Keratinocyte (primary cell): ENCODE data around the gene HPSE2. TPM values are rescaled to one million over a fixed set of nuclear protein-coding genes. Genes with fewer than 3 reads are reported as not detected.

Source experiments
- DNase-seq: peaks from one replicate; pipeline ENCODE4 v3.0.0-alpha.2; 2011; ENCODE audit warnings: low read depth, missing footprints, low spot score
- FAIRE-seq: peaks from 2 replicates; lab custom pipeline; 2011; peaks lifted over from hg19 to GRCh38; lab: Jason Lieb, UNC
- H2AFZ ChIP-seq: 2 replicates; pipeline ENCODE4 v1.6.0; 2012; ENCODE audit warnings: low read length, control low read depth, inconsistent platforms; ENCODE audit not compliant: control insufficient read depth
- H3K27ac ChIP-seq: 2 replicates; pipeline ENCODE4 v1.5.1; 2011; ENCODE audit warnings: low read length; ENCODE audit not compliant: control insufficient read depth, insufficient read depth
- H3K27me3 ChIP-seq: 3 replicates; pipeline ENCODE4 v1.6.0; 2011; ENCODE audit warnings: low read length; ENCODE audit not compliant: control insufficient read depth, insufficient read depth; ENCODE audit errors: extremely low read depth
- H3K36me3 ChIP-seq, 2 experiments: 2 replicates in 1 of 2; 3 replicates in 1 of 2; pipeline ENCODE4 v1.5.1; 2011; ENCODE audit warnings: low read length in 2 of 2, mild to moderate bottlenecking in 1 of 2; ENCODE audit not compliant: control insufficient read depth in 2 of 2, insufficient read depth in 2 of 2; ENCODE audit errors: extremely low read depth in 1 of 2
- H3K4me1 ChIP-seq: 3 replicates; pipeline ENCODE4 v1.5.1; 2011; ENCODE audit warnings: low read length; ENCODE audit not compliant: control insufficient read depth, insufficient read depth; ENCODE audit errors: extremely low read depth
- H3K4me2 ChIP-seq: 3 replicates; pipeline ENCODE4 v1.6.0; 2011; ENCODE audit warnings: low read depth, low read length; ENCODE audit not compliant: control insufficient read depth, insufficient read depth; ENCODE audit errors: extremely low read depth
- H3K4me3 ChIP-seq, 3 experiments: fragments of 200-600 bp in 1 of 3; sonication (generic) in 1 of 3; 2 replicates in 2 of 3; 3 replicates in 1 of 3; pipeline ENCODE4 v1.5.1; 2011 to 2016; ENCODE audit warnings: low read length in 3 of 3, mild to moderate bottlenecking in 3 of 3, control low read depth in 2 of 3, inconsistent platforms in 1 of 3, low read depth in 1 of 3, mixed read lengths in 1 of 3, mixed run types in 1 of 3, moderate library complexity in 1 of 3; ENCODE audit not compliant: control insufficient read depth in 2 of 3, insufficient read depth in 2 of 3; ENCODE audit errors: extremely low read depth in 1 of 3
- H3K79me2 ChIP-seq: 2 replicates; pipeline ENCODE4 v1.6.0; 2012; ENCODE audit warnings: low read length; ENCODE audit not compliant: control insufficient read depth, insufficient read depth
- H3K9ac ChIP-seq: 3 replicates; pipeline ENCODE4 v1.6.0; 2011; ENCODE audit warnings: low read length; ENCODE audit not compliant: control insufficient read depth, insufficient read depth; ENCODE audit errors: extremely low read depth
- H3K9me1 ChIP-seq: 3 replicates; pipeline ENCODE4 v1.6.0; 2011; ENCODE audit warnings: low read length; ENCODE audit not compliant: control insufficient read depth, insufficient read depth; ENCODE audit errors: extremely low read depth
- H3K9me3 ChIP-seq: 2 replicates; pipeline ENCODE4 v1.5.1; 2012; ENCODE audit warnings: low read depth, low read length; ENCODE audit not compliant: control insufficient read depth
- H4K20me1 ChIP-seq: 3 replicates; pipeline ENCODE4 v1.6.0; 2011; ENCODE audit warnings: low read length; ENCODE audit not compliant: control insufficient read depth, insufficient read depth; ENCODE audit errors: extremely low read depth
- EZH2 ChIP-seq: IDR thresholded peaks from one replicate; pipeline ENCODE4 v1.6.1; 2012; ENCODE audit warnings: inconsistent platforms, mild to moderate bottlenecking, low read length, moderate library complexity
- dilution Hi-C: fragments of 300-500 bp; cut with MboI; formaldehyde crosslinking; loops from one replicate; pipeline ENCODE4 v1.7.0; 2020; ENCODE audit warnings: low sequenced_read_pairs; ENCODE audit not compliant: extremely low pct_ligation_motif_present
- polyA plus RNA-seq, 5 experiments: library from polyadenylated mRNA; depleted of rRNA in 3 of 5; stranded (reverse) in 3 of 5; stranded (forward) in 1 of 5; unstranded in 1 of 5; fragments of >200 nt; gene quantifications; 1 replicate in 1 of 5; 2 replicates in 3 of 5; 3 replicates in 1 of 5; pipeline versions ENCODE4 v1.2.1 to v1.2.3, GENCODE V29; 2011 to 2012; ENCODE audit warnings: missing spikeins in 2 of 5, low read depth in 1 of 5, low replicate concordance in 1 of 5
- TF ChIP-seq, protein P1 (sequence below), 3 experiments: IDR thresholded peaks in 1 of 3; conservative IDR thresholded peaks in 1 of 3; optimal IDR thresholded peaks in 1 of 3; 2 replicates in 2 of 3; 3 replicates in 1 of 3; pipeline versions ENCODE3 to v1.5.1; 2011; ENCODE audit warnings: low read length in 3 of 3, mild to moderate bottlenecking in 3 of 3, moderate library complexity in 2 of 3, control low read depth in 1 of 3, inconsistent platforms in 1 of 3; ENCODE audit not compliant: insufficient read depth in 2 of 3; ENCODE audit errors: extremely low read depth in 1 of 3

Gene HPSE2
- polyA plus RNA-seq, 1 donor (not counting 4 experiments of a cell fraction or from before 2014, with no cell fraction given), result 0.01 TPM

DNA sequence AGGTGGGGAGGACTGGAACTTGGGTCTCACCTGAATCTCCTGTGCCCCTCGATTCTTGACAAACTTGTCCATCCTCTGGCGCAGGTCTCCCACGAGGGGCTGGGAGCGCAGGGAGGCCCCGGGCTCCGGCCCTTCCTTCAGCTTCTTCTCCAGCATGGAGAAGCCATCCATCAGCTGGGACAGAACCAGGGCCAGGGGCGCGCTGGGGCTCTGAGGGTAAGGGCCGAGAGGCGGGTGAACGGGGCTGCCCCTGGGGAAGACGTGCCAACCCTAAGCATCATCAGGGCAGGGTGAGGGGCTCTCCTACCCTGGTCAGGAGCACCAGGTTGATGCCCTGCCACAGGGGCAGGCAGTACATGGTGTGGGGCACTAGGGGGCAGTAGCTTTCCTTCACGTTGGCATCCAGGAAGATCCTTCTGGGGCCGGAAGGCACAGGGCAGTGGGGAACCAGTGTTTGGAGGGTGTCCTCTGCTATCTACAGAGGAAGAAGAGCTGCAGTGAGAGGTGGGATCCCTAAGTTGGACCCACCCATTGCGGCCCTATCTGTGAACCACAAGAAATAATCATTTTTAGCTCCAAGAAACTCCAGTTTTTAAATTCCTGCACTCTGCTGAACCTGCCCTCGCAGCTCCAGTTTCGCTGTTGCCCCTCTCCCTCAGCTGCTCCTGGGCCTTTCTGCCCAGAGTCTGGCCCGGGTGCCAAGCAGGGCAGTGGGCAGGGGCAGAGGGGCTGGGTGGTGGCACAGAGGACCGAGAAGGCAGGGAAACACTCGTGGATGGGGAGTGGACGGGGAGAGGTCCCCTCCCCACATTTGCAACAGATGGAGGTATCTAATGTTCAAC, 809.9 kb downstream of the HPSE2 start:
- FAIRE-seq, result no peak
- Histone ChIP-seq H3K4me1 (peaks cover 6% of the 10 kb centered on the region), H3K4me2 (no peak overlapping the region), H3K9ac (no peak overlapping the region), H3K9me1 (no peaks in the 10 kb centered on the region), H3K36me3 (peaks cover 8 to 30% of the 10 kb centered on the region in 2 experiments), H3K79me2 (no peaks in the 10 kb centered on the region), H3K27me3 (no peaks in the 10 kb centered on the region), H3K9me3 (no peaks in the 10 kb centered on the region), H4K20me1 (no peaks in the 10 kb centered on the region), H3K4me3 (no peak overlapping the region), H3K27ac (no peak overlapping the region), H2AFZ (no peak overlapping the region)
- dilution Hi-C loops, result no loop called here
- no peak for DNase-seq
- TF ChIP-seq EZH2, result no peak
- TF ChIP-seq, protein P1, sequence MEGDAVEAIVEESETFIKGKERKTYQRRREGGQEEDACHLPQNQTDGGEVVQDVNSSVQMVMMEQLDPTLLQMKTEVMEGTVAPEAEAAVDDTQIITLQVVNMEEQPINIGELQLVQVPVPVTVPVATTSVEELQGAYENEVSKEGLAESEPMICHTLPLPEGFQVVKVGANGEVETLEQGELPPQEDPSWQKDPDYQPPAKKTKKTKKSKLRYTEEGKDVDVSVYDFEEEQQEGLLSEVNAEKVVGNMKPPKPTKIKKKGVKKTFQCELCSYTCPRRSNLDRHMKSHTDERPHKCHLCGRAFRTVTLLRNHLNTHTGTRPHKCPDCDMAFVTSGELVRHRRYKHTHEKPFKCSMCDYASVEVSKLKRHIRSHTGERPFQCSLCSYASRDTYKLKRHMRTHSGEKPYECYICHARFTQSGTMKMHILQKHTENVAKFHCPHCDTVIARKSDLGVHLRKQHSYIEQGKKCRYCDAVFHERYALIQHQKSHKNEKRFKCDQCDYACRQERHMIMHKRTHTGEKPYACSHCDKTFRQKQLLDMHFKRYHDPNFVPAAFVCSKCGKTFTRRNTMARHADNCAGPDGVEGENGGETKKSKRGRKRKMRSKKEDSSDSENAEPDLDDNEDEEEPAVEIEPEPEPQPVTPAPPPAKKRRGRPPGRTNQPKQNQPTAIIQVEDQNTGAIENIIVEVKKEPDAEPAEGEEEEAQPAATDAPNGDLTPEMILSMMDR (optimal IDR thresholded peaks at IDR 0.05 in 1 of 3, IDR thresholded peaks at IDR 0.05 in 1 of 3, conservative IDR thresholded peaks at IDR 0.05 in 1 of 3; ENCODE audit: extremely low read depth in 1 of 3, insufficient read depth in 2 of 3, low read length in 3 of 3), result peak; percentile 88 to 94 (median 89)

DNA sequence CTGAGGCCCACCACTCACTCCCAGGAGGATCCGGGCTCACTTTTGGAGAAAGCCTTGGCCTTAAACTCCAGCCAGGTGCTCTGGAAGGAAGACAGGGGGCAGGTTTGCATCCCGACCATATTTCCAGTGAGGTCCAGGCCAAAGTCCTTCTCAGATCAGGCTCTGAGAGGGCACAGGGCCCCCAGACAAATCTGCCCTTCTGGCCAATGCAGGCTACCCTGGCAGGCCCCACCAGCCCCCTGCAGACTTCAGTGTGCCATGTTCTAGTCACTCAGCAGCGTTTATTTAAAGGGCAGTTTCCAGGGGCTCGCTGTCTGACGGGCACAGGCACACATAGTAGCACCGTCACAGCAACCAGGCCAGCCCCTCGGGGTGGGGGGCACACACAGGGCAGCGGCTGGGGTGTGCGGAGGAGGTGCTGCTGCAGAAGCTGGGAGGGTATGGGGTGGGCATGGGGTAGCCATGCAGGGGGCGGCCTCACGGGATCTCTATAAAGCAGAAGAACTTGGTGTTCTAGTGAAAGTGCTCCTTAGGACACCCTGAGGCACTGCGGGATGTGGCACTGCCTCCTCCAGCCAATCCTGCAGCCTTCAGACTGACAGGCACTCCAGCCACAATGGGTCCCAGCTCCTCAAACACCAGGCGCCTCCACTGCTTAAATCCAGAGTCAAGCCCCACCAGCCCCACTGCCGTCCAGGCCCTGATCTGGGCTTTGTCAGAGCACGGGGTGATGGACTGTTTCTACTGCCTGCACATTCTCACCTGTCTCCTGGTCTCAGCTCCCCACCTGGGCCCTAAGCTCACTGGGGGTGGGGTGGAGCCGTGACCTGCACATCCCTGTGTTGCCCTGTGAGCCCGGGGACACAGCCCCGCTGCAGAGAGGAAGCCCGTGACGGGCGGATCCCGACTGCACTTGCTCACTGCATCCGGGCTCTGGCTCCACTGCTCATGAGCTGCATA, 811.1 kb downstream of the HPSE2 start:
- Histone ChIP-seq H3K9me1 (no peaks in the 10 kb centered on the region), H3K79me2 (no peaks in the 10 kb centered on the region), H3K27ac (no peak overlapping the region), H3K9ac (no peak overlapping the region), H3K4me3 (no peak overlapping the region), H2AFZ (no peak overlapping the region), H3K36me3 (peaks cover 4 to 27% of the 10 kb centered on the region in 2 experiments), H3K27me3 (no peaks in the 10 kb centered on the region), H3K4me1 (peaks cover 6% of the 10 kb centered on the region), H3K4me2 (no peak overlapping the region), H4K20me1 (no peaks in the 10 kb centered on the region), H3K9me3 (no peaks in the 10 kb centered on the region)
- FAIRE-seq (no peak), DNase-seq (no peak)
- no peak for TF ChIP-seq EZH2
- TF ChIP-seq, protein P1 (optimal IDR thresholded peaks at IDR 0.05 in 1 of 3, IDR thresholded peaks at IDR 0.05 in 1 of 3, conservative IDR thresholded peaks at IDR 0.05 in 1 of 3; ENCODE audit: extremely low read depth in 1 of 3, insufficient read depth in 2 of 3, low read length in 3 of 3), result no peak
- dilution Hi-C loops, result no loop called here
